Trophoblast cell (in vitro differentiated cells and primary cell): ENCODE measurements around the gene GCFC2.
A peak's percentile ranks its signal among the peaks of the same experiment; 100 is the strongest.
"Not testable (repeated sequence)": the region's sequence is repeated elsewhere in the genome, so short reads cannot be mapped to it uniquely, and the experiment has no call there.

Source experiments
- DNase-seq, 2 donors: peaks; one replicate each; pipeline ENCODE4 v3.0.0-alpha.2; 2016
- H2AFZ ChIP-seq: 2 replicates; pipeline ENCODE4 v1.6.1; 2013; ENCODE audit warnings: low read length, moderate library complexity, mild to moderate bottlenecking; ENCODE audit not compliant: insufficient read depth, poor library complexity
- H2AK5ac ChIP-seq: 2 replicates; pipeline ENCODE4 v1.6.1; 2013; ENCODE audit warnings: mild to moderate bottlenecking, low read length
- H2BK120ac ChIP-seq: 2 replicates; pipeline ENCODE4 v1.6.1; 2013; ENCODE audit warnings: low read length, mild to moderate bottlenecking, moderate library complexity; ENCODE audit not compliant: insufficient read depth, poor library complexity
- H2BK12ac ChIP-seq: 2 replicates; pipeline ENCODE4 v1.6.1; 2013; ENCODE audit warnings: mild to moderate bottlenecking, low read length, moderate library complexity
- H2BK5ac ChIP-seq: 2 replicates; pipeline ENCODE4 v1.6.1; 2013; ENCODE audit warnings: low read length, low read depth, moderate library complexity, mild to moderate bottlenecking; ENCODE audit not compliant: poor library complexity
- H3K14ac ChIP-seq: 2 replicates; pipeline ENCODE4 v1.6.1; 2013; ENCODE audit warnings: mild to moderate bottlenecking, low read length
- H3K18ac ChIP-seq: 2 replicates; pipeline ENCODE4 v1.6.1; 2013; ENCODE audit warnings: mild to moderate bottlenecking, low read length
- H3K23ac ChIP-seq: 2 replicates; pipeline ENCODE4 v1.6.1; 2013; ENCODE audit warnings: low read length
- H3K27ac ChIP-seq: 2 replicates; pipeline ENCODE4 v1.5.1; 2013; ENCODE audit warnings: low read depth, mild to moderate bottlenecking, inconsistent platforms, low read length, moderate library complexity
- H3K27me3 ChIP-seq: 2 replicates; pipeline ENCODE4 v1.6.1; 2013; ENCODE audit warnings: inconsistent platforms, mild to moderate bottlenecking, low read length, moderate library complexity; ENCODE audit not compliant: insufficient read depth
- H3K36me3 ChIP-seq, 2 experiments: 1 replicate in 1 of 2; 2 replicates in 1 of 2; pipeline ENCODE4 v1.6.1; 2013; ENCODE audit warnings: low read length in 2 of 2, mild to moderate bottlenecking in 2 of 2, moderate library complexity in 1 of 2; ENCODE audit not compliant: insufficient read depth in 2 of 2, control insufficient read depth in 1 of 2
- H3K4ac ChIP-seq: 2 replicates; pipeline ENCODE4 v1.6.1; 2013; ENCODE audit warnings: low read depth, mild to moderate bottlenecking, low read length, moderate library complexity
- H3K4me1 ChIP-seq, 2 experiments: 1 replicate in 1 of 2; 2 replicates in 1 of 2; pipeline ENCODE4 v1.6.1; 2013; ENCODE audit warnings: low read length in 2 of 2, mild to moderate bottlenecking in 2 of 2, moderate library complexity in 1 of 2; ENCODE audit not compliant: insufficient read depth in 2 of 2, control insufficient read depth in 1 of 2
- H3K4me2 ChIP-seq: 2 replicates; pipeline ENCODE4 v1.6.1; 2013; ENCODE audit warnings: inconsistent platforms, mild to moderate bottlenecking, low read length, moderate library complexity
- H3K4me3 ChIP-seq: 2 replicates; pipeline ENCODE4 v1.5.1; 2013; ENCODE audit warnings: mild to moderate bottlenecking, low read depth, low read length, inconsistent platforms
- H3K79me1 ChIP-seq: one replicate; pipeline ENCODE4 v1.6.1; 2013; ENCODE audit warnings: low read length
- H3K79me2 ChIP-seq: 2 replicates; pipeline ENCODE4 v1.6.1; 2013; ENCODE audit warnings: low read length, mild to moderate bottlenecking; ENCODE audit not compliant: control insufficient read depth, insufficient read depth, poor library complexity
- H3K9ac ChIP-seq: 2 replicates; pipeline ENCODE4 v1.6.1; 2013; ENCODE audit warnings: mild to moderate bottlenecking, low read length
- H3K9me3 ChIP-seq: 2 replicates; pipeline ENCODE4 v1.6.1; 2013; ENCODE audit warnings: low read depth, mild to moderate bottlenecking, control low read depth, inconsistent platforms, low read length; ENCODE audit not compliant: insufficient read depth
- H4K12ac ChIP-seq: 2 replicates; pipeline ENCODE4 v1.6.1; 2013; ENCODE audit warnings: low read depth, mild to moderate bottlenecking, low read length, moderate library complexity
- H4K8ac ChIP-seq: 2 replicates; pipeline ENCODE4 v1.6.1; 2013; ENCODE audit warnings: low read depth, mild to moderate bottlenecking, low read length, moderate library complexity
- H4K91ac ChIP-seq: one replicate; pipeline ENCODE4 v1.6.1; 2013; ENCODE audit warnings: low read depth, mild to moderate bottlenecking, low read length, moderate library complexity
- WGBS: extraction: QIAGEN DNeasy Blood & Tissue Kit; methylation state at CpG from one replicate; pipeline ENCODE4 v1.1.7; 2013; ENCODE audit warnings: missing lambda C conversion rate; ENCODE audit not compliant: insufficient read length, insufficient coverage; ENCODE audit errors: extremely low coverage; 5-methylcytosine and 5-hydroxymethylcytosine counted together

GCFC2 gene

DNA sequence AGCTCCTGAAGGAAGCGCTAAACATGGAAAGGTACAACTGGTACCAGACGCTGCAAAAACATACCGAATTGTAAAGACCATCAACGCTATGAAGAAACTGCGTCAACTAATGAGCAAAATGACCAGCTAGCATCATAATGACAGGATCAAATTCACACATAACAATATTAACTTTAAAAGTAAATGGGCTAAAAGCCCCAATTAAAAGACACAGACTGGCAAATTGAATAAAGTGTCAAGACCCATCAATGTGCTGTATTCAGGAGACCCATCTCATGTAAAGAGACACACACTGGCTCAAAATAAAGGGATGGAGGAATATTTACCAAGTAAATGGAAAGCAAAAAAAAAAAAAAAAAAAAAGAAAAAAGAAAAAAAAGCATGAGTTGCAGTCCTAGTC lies 27.3 kb downstream of the GCFC2 start:
- DNase-seq, H3K18ac ChIP-seq, H2BK5ac ChIP-seq, H4K8ac ChIP-seq, H3K9ac ChIP-seq, H4K91ac ChIP-seq, H3K23ac ChIP-seq, H3K14ac ChIP-seq, H2BK120ac ChIP-seq, H3K4me2 ChIP-seq, H3K4me3 ChIP-seq, H2AFZ ChIP-seq, H3K27me3 ChIP-seq, H3K4ac ChIP-seq, H3K79me2 ChIP-seq, H3K79me1 ChIP-seq, H3K27ac ChIP-seq, H2AK5ac ChIP-seq, H3K9me3 ChIP-seq, H2BK12ac ChIP-seq, H3K4me1 ChIP-seq, H4K12ac ChIP-seq: not testable (repeated sequence)
- no CpG with 5 or more reads among the region's 5 CpGs for WGBS
- peaks cover 6 to 12% of the 10 kb centered on the region in 2 experiments for H3K36me3 ChIP-seq

DNA sequence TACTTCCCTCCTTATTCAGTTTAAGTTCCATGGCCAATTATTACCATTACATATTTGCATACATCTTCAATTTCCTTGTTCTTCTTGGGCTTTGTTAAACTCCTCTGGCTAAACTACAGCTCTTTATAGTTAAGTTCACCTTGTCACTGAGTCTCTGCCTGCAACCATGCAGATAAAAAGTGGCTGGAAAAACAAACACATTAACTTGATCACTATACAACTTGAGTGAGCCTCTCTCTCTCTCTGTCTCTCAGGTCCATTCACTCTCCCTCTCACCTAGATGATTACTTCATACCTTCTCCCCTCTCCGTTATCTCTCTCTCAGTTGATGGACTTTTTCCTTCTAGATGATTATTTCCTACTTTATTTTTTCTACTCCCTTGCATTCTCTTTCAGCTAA lies 30.3 kb downstream of the GCFC2 start:
- Histone ChIP-seq H3K9ac (no peak overlapping the region), H4K12ac (no peak overlapping the region), H3K79me2 (no peaks in the 10 kb centered on the region), H3K27ac (no peak overlapping the region), H2BK5ac (no peak overlapping the region), H4K8ac (no peak overlapping the region), H2AK5ac (no peak overlapping the region), H3K4me2 (no peak overlapping the region), H3K4me1 (no peaks in the 10 kb centered on the region), H3K23ac (no peak overlapping the region), H2AFZ (no peak overlapping the region), H3K36me3 (peaks cover 6 to 12% of the 10 kb centered on the region in 2 experiments), H3K4ac (no peak overlapping the region), H2BK12ac (no peak overlapping the region), H4K91ac (no peak overlapping the region), H3K14ac (no peak overlapping the region), H3K9me3 (no peaks in the 10 kb centered on the region), H3K4me3 (no peak overlapping the region), H3K79me1 (no peaks in the 10 kb centered on the region), H3K18ac (no peak overlapping the region), H2BK120ac (no peak overlapping the region), H3K27me3 (no peaks in the 10 kb centered on the region)
- no CpG with 5 or more reads among the region's 1 CpG for WGBS
- DNase-seq, result no peak

DNA sequence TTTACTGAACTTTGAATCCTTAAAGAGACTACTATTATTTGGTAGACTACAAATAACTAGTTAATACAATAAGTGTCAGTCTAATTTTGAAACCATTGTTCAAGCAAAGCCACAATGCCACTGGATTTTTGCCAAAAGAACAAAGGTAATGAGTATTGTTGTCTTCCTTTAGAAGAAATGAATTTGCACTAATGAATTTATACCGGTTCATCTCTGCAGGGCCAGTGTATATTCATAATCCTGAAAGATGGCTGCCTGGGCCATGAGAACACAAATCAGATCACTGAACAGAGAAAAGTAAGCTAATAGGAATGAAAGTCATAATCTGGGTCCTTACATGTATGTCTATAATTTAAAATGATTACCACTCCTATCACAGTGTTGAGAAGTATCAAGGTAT lies 31.2 kb downstream of the GCFC2 start:
- Histone ChIP-seq H3K4me1 (no peaks in the 10 kb centered on the region), H4K12ac (no peak overlapping the region), H3K27ac (no peak overlapping the region), H4K8ac (no peak overlapping the region), H2BK5ac (no peak overlapping the region), H2BK120ac (no peak overlapping the region), H3K27me3 (no peaks in the 10 kb centered on the region), H4K91ac (no peak overlapping the region), H3K4me3 (no peak overlapping the region), H3K79me1 (no peaks in the 10 kb centered on the region), H3K9me3 (no peaks in the 10 kb centered on the region), H2BK12ac (no peak overlapping the region), H3K36me3 (peaks cover 6 to 12% of the 10 kb centered on the region in 2 experiments), H3K18ac (no peak overlapping the region), H2AK5ac (no peak overlapping the region), H3K14ac (no peak overlapping the region), H3K9ac (no peak overlapping the region), H3K23ac (no peak overlapping the region), H3K4me2 (no peak overlapping the region), H3K79me2 (no peaks in the 10 kb centered on the region), H3K4ac (no peak overlapping the region), H2AFZ (no peak overlapping the region)
- no CpG with 5 or more reads among the region's 1 CpG for WGBS
- no peak for DNase-seq

DNA sequence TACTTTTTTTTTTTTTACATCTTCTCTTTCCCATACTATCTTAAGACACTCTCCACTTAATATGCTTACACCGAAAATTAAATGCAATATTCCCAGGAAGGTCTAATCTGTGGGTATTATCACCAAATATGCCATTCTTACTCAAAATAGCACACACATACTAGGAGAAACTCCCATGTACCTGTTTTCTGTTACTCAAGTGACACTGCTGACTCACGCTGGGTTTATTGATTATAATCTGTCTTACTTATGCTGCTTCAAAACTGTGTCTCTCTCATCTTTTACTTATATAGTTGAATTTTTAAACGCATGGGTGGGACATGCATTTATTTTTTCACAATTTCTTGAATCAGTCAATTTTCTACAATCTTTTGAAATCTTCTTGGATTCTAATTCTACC lies 34.3 kb downstream of the GCFC2 start:
- Histone ChIP-seq H3K14ac (no peak overlapping the region), H2BK5ac (no peak overlapping the region), H3K4me2 (no peak overlapping the region), H3K9ac (no peak overlapping the region), H3K4ac (no peak overlapping the region), H3K36me3 (peaks cover 4 to 6% of the 10 kb centered on the region in 2 experiments), H2BK12ac (no peak overlapping the region), H3K18ac (no peak overlapping the region), H3K79me2 (no peaks in the 10 kb centered on the region), H2BK120ac (no peak overlapping the region), H3K23ac (no peak overlapping the region), H4K12ac (no peak overlapping the region), H3K27ac (no peak overlapping the region), H3K9me3 (no peaks in the 10 kb centered on the region), H3K79me1 (no peaks in the 10 kb centered on the region), H3K27me3 (no peaks in the 10 kb centered on the region), H3K4me1 (no peaks in the 10 kb centered on the region), H3K4me3 (no peak overlapping the region), H4K91ac (no peak overlapping the region), H2AK5ac (no peak overlapping the region), H2AFZ (no peak overlapping the region), H4K8ac (no peak overlapping the region)
- no CpG with 5 or more reads among the region's 3 CpGs for WGBS
- peak in 1 of 2 donors; percentile 32 for DNase-seq
